HepG2 (cell line): Measurements from ENCODE around the gene ST6GALNAC3.

Experiments used
- SOX6 ChIP-seq, 2 experiments: fragments of 450-650 bp in 1 of 2; sonication (generic) in 1 of 2; formaldehyde crosslinking in 1 of 2; IDR thresholded peaks; 2 replicates each; pipeline versions ENCODE4 v1.4.0 to v1.6.1; 2017 to 2020; ENCODE audit warnings: antibody characterized with exemption in 1 of 2, mild to moderate bottlenecking in 1 of 2, missing genetic modification reagents in 1 of 2
- TCF7 ChIP-seq: sonication (generic); IDR thresholded peaks from 2 replicates; pipeline ENCODE4 v1.6.1; 2016; ENCODE audit warnings: antibody characterized with exemption, low read depth
- ZBTB43 ChIP-seq: sonication (generic); formaldehyde crosslinking; conservative IDR thresholded peaks from 2 replicates; pipeline ENCODE4 v1.4.0; 2020; ENCODE audit warnings: missing genetic modification reagents
- ZNF121 ChIP-seq: sonication (generic); formaldehyde crosslinking; IDR thresholded peaks from 2 replicates; pipeline ENCODE4 v1.5.0; 2020; ENCODE audit warnings: mild to moderate bottlenecking, missing genetic modification reagents
- ZNF232 ChIP-seq: sonication (generic); formaldehyde crosslinking; IDR thresholded peaks from 2 replicates; pipeline ENCODE4 v1.4.0; 2020; ENCODE audit warnings: missing genetic modification reagents, borderline replicate concordance
- ZNF513 ChIP-seq: sonication (generic); formaldehyde crosslinking; conservative IDR thresholded peaks from 2 replicates; pipeline ENCODE4 v1.5.0; 2020; ENCODE audit warnings: missing genetic modification reagents
- ZNF598 ChIP-seq: sonication (generic); formaldehyde crosslinking; IDR thresholded peaks from 2 replicates; pipeline ENCODE4 v1.5.1; 2020; ENCODE audit warnings: mild to moderate bottlenecking, missing genetic modification reagents, borderline replicate concordance
- TF ChIP-seq, protein P1 (sequence below): sonication (generic); formaldehyde crosslinking; IDR thresholded peaks from 2 replicates; pipeline ENCODE4 v1.8.1; 2023; ENCODE audit warnings: missing genetic modification reagents, mild to moderate bottlenecking, borderline replicate concordance
- TF ChIP-seq, protein P2 (sequence below): sonication (generic); formaldehyde crosslinking; IDR thresholded peaks from 2 replicates; pipeline ENCODE4 v1.5.0; 2020; ENCODE audit warnings: mild to moderate bottlenecking, missing genetic modification reagents, moderate library complexity

DNA sequence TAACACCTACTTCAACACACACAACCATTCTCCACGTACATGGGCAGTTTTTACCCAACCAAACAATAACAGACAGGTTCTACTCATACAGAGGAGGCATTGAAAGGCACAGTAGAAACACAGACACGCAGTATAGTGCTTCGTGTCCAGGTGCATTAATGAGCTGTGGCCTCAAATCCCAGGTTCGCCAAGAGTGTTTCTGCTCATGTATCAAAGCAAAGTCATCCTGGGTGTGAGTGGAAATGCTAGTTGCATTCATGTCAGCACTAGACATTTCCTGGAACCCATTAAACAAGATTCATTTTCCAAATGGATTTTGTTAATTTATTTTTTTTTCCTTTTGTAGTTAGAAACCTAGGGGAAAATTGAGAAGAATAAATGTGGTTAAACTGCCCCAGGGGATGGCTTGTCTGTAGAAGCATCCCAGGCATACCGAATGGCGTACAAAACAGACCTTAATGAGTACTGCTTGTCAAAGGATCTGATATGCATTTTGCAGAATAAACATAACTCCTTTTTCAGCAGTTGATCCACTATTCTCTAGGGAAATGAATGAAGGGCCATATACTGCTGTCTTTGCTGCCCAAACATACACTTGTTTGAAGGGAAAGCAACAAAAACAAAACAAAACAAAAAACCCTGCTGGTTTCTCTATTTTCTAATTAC, 494.2 kb downstream of the ST6GALNAC3 start:
- TF ChIP-seq, protein P1, sequence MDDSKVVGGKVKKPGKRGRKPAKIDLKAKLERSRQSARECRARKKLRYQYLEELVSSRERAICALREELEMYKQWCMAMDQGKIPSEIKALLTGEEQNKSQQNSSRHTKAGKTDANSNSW, result no peak
- TF ChIP-seq ZNF232 (CRISPR knock-in tag) (no peak), SOX6 (IDR thresholded peaks at IDR 0.05) (no peak), SOX6 (CRISPR knock-in tag; IDR thresholded peaks at IDR 0.05) (no peak), ZBTB43 (CRISPR knock-in tag) (no peak), ZNF121 (no peak), ZNF513 (CRISPR knock-in tag) (no peak), TCF7 (no peak), ZNF598 (no peak)
- TF ChIP-seq, protein P2, sequence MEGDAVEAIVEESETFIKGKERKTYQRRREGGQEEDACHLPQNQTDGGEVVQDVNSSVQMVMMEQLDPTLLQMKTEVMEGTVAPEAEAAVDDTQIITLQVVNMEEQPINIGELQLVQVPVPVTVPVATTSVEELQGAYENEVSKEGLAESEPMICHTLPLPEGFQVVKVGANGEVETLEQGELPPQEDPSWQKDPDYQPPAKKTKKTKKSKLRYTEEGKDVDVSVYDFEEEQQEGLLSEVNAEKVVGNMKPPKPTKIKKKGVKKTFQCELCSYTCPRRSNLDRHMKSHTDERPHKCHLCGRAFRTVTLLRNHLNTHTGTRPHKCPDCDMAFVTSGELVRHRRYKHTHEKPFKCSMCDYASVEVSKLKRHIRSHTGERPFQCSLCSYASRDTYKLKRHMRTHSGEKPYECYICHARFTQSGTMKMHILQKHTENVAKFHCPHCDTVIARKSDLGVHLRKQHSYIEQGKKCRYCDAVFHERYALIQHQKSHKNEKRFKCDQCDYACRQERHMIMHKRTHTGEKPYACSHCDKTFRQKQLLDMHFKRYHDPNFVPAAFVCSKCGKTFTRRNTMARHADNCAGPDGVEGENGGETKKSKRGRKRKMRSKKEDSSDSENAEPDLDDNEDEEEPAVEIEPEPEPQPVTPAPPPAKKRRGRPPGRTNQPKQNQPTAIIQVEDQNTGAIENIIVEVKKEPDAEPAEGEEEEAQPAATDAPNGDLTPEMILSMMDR (CRISPR knock-in tag), result no peak
